ENCODE results near the gene UBE2H. TPM values are rescaled to one million over a fixed set of nuclear protein-coding genes. Genes with fewer than 3 reads are reported as not detected.

UBE2H gene
- total and polyA plus RNA-seq, 2 of the 4 experiments (the other 2 are of a cell fraction) = 34.6 to 49.4 TPM

- no peak overlapping the region for H2AK9ac ChIP-seq (replicated peaks; ENCODE audit: low read depth, low read length, poor library complexity)
- ATAC-seq (ENCODE audit: low read depth) = no peak
- H4K8ac ChIP-seq (ENCODE audit: low read depth in 2 of 2, low read length in 2 of 2) = peak overlapping the region; percentile 52 to 68; a peak in 3 of 4 replicates
- H3K9me1 ChIP-seq (ENCODE audit: insufficient read depth, low read length) = peaks cover 15% of the 10 kb centered on the region
- in situ Hi-C loops (cut with MboI; ENCODE audit: low sequenced_read_pairs) = no loop called here
- peaks cover 18% of the 10 kb centered on the region for H3K4me1 ChIP-seq (ENCODE audit: control insufficient read depth, insufficient read depth, low read length)
- H2AFZ ChIP-seq (replicated peaks; ENCODE audit: low read length, poor library complexity) = no peak overlapping the region
- H2BK120ac ChIP-seq (ENCODE audit: low read depth, low read length) = peak overlapping the region; percentile 85
- H4K20me1 ChIP-seq (ENCODE audit: insufficient read depth, low read length) = peaks cover 10% of the 10 kb centered on the region; the same call in 1 of the 2 replicates
- peak overlapping the region; percentile 88 for H2BK20ac ChIP-seq (ENCODE audit: low read depth, low read length)
- peak overlapping the region; percentile 92 for H3K4ac ChIP-seq (ENCODE audit: low read depth, low read length)
- POLR2A ChIA-PET (ENCODE audit: unreplicated experiment) = no interaction called here
- BruUV-seq (replicated peaks) = no TSS peak
- peak overlapping the region; percentile 90 for H4K91ac ChIP-seq (ENCODE audit: insufficient read depth, low read depth, low read length)
- peak overlapping the region; percentile 99 for H2BK5ac ChIP-seq (ENCODE audit: low read depth, low read length, poor library complexity, severe bottlenecking)
- peak overlapping the region; percentile 97 for H2BK15ac ChIP-seq (ENCODE audit: low read depth, low read length)
- CTCF ChIA-PET = interaction anchor here (1.5 kb wide), 1 partner anchor 31 kb away, joined by 3 read pairs; no protein-coding TSS in a partner anchor
- H3K56ac ChIP-seq (ENCODE audit: extremely low read depth, insufficient read depth, low read length) = peak overlapping the region; percentile 23; the same call in 1 of the 2 replicates
- H3K9me3 ChIP-seq (ENCODE audit: control insufficient read depth, insufficient read depth, low read length) = no peaks in the 10 kb centered on the region
- H4K5ac ChIP-seq (ENCODE audit: low read depth, low read length) = peak overlapping the region; percentile 92
- dilution Hi-C loops (cut with HindIII; ENCODE audit: low sequenced_read_pairs, unreplicated experiment) = no loop called here
- no peak overlapping the region for H3K4me3 ChIP-seq (ENCODE audit: insufficient read depth, low read depth, low read length)
- peaks cover 20 to 60% of the 10 kb centered on the region in 2 experiments for H3K79me1 ChIP-seq (ENCODE audit: low read depth in 1 of 2, low read length in 2 of 2)
- no peaks in the 10 kb centered on the region for H3K27me3 ChIP-seq (ENCODE audit: control insufficient read depth, insufficient read depth, low read length)
- peak overlapping the region; percentile 54 for H3K14ac ChIP-seq (replicated peaks; ENCODE audit: low read depth, low read length)
- peak overlapping the region; percentile 96 for H2AK5ac ChIP-seq (ENCODE audit: low read depth, low read length)
- intact Hi-C loops (cut with micrococcal nuclease) = loop anchor here (5.0 kb wide), 1 partner anchor 96 kb away; the partner anchor contains the start of gene UBE2H
- peak overlapping the region; percentile 97; the same call in 1 of the 2 replicates for H3K27ac ChIP-seq (ENCODE audit: insufficient read depth, low read length)
- H3K9ac ChIP-seq (ENCODE audit: low read depth, low read length) = no peak overlapping the region
- DNase-seq = no peak
- H3K36me3 ChIP-seq (ENCODE audit: control insufficient read depth, insufficient read depth, low read length) = peaks cover 12% of the 10 kb centered on the region
- peak overlapping the region; percentile 85 for H3K23ac ChIP-seq (ENCODE audit: low read depth, low read length)
- peak overlapping the region; percentile 93 for H3K18ac ChIP-seq (ENCODE audit: low read depth, low read length)
- WGBS, 2 experiments (ENCODE audit: extremely low coverage in 2 of 2, insufficient read length in 1 of 2) = 88% methylated on average over 1 of the region's 5 CpGs; no CpG with 5 or more reads in 1 of the 2 experiments
- H3K4me2 ChIP-seq (ENCODE audit: low read depth, low read length) = peak overlapping the region; percentile 15; the same call in 1 of the 2 replicates
- no peak for TF ChIP-seq CEBPB (IDR thresholded peaks at IDR 0.05; ENCODE audit: low read depth, low read length)
- TF ChIP-seq FOS (IDR thresholded peaks at IDR 0.05; ENCODE audit: low read depth, low read length) = no peak
- TF ChIP-seq USF2 (IDR thresholded peaks at IDR 0.05; ENCODE audit: low read depth, low read length) = no peak
- no peak for TF ChIP-seq RAD21 (IDR thresholded peaks at IDR 0.05; ENCODE audit: low read length)
- no peak for TF ChIP-seq NFE2L2 (IDR thresholded peaks at IDR 0.05; ENCODE audit: low read depth, low read length)
- no peak for TF ChIP-seq MAFK (IDR thresholded peaks at IDR 0.05; ENCODE audit: low read depth, low read length)
- TF ChIP-seq SMC3 (IDR thresholded peaks at IDR 0.05; ENCODE audit: low read depth, low read length) = no peak
- TF ChIP-seq RCOR1 (IDR thresholded peaks at IDR 0.05; ENCODE audit: insufficient replicate concordance, low read length) = no peak
- TF ChIP-seq MAZ (IDR thresholded peaks at IDR 0.05; ENCODE audit: borderline replicate concordance, low read depth, low read length) = no peak
- TF ChIP-seq RFX5 (IDR thresholded peaks at IDR 0.05; ENCODE audit: low read depth, low read length) = no peak
- TF ChIP-seq CTCF (conservative IDR thresholded peaks at IDR 0.05; ENCODE audit: low read depth, low read length) = no peak
- TF ChIP-seq MXI1 (IDR thresholded peaks at IDR 0.05; ENCODE audit: borderline replicate concordance, low read depth, low read length) = no peak
- no peak for TF ChIP-seq POLR2A (IDR thresholded peaks at IDR 0.05; ENCODE audit: low read depth, low read length)
- TF ChIP-seq, protein P1, sequence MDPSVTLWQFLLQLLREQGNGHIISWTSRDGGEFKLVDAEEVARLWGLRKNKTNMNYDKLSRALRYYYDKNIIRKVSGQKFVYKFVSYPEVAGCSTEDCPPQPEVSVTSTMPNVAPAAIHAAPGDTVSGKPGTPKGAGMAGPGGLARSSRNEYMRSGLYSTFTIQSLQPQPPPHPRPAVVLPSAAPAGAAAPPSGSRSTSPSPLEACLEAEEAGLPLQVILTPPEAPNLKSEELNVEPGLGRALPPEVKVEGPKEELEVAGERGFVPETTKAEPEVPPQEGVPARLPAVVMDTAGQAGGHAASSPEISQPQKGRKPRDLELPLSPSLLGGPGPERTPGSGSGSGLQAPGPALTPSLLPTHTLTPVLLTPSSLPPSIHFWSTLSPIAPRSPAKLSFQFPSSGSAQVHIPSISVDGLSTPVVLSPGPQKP (IDR thresholded peaks at IDR 0.05; ENCODE audit: borderline replicate concordance, low read depth, low read length) = no peak
Observed at GRCh38 chr7:129855935-129856717, 96.6 kb downstream of the UBE2H start.

Data from IMR-90 (cell line).